Measurements from ENCODE around the gene RPGRIP1L. TPM values are rescaled to one million over a fixed set of nuclear protein-coding genes. Genes with fewer than 3 reads are reported as not detected.

The RPGRIP1L gene
- total and polyA plus RNA-seq, 2 of the 8 experiments (the other 6 are each of a cell fraction or from before 2014, with no cell fraction given): 4.0 to 13.7 TPM

GRCh38 chr16:53730693-53731092, 27.0 kb upstream of the RPGRIP1L start:
- no peak for TF ChIP-seq CBX5 (IDR thresholded peaks at IDR 0.05; ENCODE audit: low read depth, low read length)
- no peak for TF ChIP-seq MAX (IDR thresholded peaks at IDR 0.05)
- no peak for TF ChIP-seq YY1 (IDR thresholded peaks at IDR 0.05; ENCODE audit: low read depth, low read length)
- TF ChIP-seq MAFK (IDR thresholded peaks at IDR 0.05; ENCODE audit: low read depth, low read length): no peak
- no peak for TF ChIP-seq CHD1 (IDR thresholded peaks at IDR 0.05; ENCODE audit: low read depth, low read length)
- TF ChIP-seq ZNF274 (IDR thresholded peaks at IDR 0.05; ENCODE audit: borderline replicate concordance, extremely low read depth, low read length): no peak
- no peak for TF ChIP-seq SIN3A (conservative IDR thresholded peaks at IDR 0.05 in 1 of 2, IDR thresholded peaks at IDR 0.05 in 1 of 2; ENCODE audit: low read depth in 1 of 2, low read length in 2 of 2)
- TF ChIP-seq SAP30 (IDR thresholded peaks at IDR 0.05; ENCODE audit: insufficient read depth, insufficient replicate concordance, low read length): no peak
- Histone ChIP-seq H3K4me1 (replicated peaks in 1 of 4; ENCODE audit: control insufficient read depth in 3 of 4, insufficient read depth in 4 of 4, low read length in 3 of 4) (no peaks in the 10 kb centered on the region), H3K4ac (replicated peaks; ENCODE audit: insufficient read length, low read depth, low read length) (no peak overlapping the region), H2BK15ac (ENCODE audit: low read length) (no peak overlapping the region), H3K9me3 (ENCODE audit: insufficient read depth in 2 of 2, low read depth in 1 of 2, low read length in 1 of 2) (no peaks in the 10 kb centered on the region), H3K4me3 (ENCODE audit: extremely low read depth in 1 of 4, insufficient read depth in 2 of 4, low read depth in 3 of 4, low read length in 4 of 4) (no peak overlapping the region), H4K91ac (replicated peaks; ENCODE audit: insufficient read length, low read length) (no peak overlapping the region), H3K23ac (ENCODE audit: insufficient read length) (no peak overlapping the region), H2BK12ac (ENCODE audit: low read depth, low read length) (no peak overlapping the region), H3K4me2 (ENCODE audit: insufficient read depth in 1 of 2, low read depth in 2 of 2, low read length in 2 of 2) (no peak overlapping the region), H3K36me3 (ENCODE audit: control insufficient read depth in 2 of 4, insufficient read depth in 4 of 4, low read length in 3 of 4) (no peaks in the 10 kb centered on the region), H3K18ac (ENCODE audit: extremely low read depth, low read length) (no peak overlapping the region), H3K79me1 (ENCODE audit: low read depth, low read length) (0 out of 2 replicates have a peak, but pooled peaks cover 2% of the 10 kb centered on the region), H3K23me2 (ENCODE audit: low read depth, low read length) (no peaks in the 10 kb centered on the region; the same call in 1 of the 2 replicates), H4K20me1 (replicated peaks in 1 of 2; ENCODE audit: control insufficient read depth in 1 of 2, insufficient read depth in 2 of 2, low read length in 2 of 2) (no peaks in the 10 kb centered on the region), H4K8ac (ENCODE audit: extremely low read depth, insufficient read depth, low read length) (no peak overlapping the region), H2AFZ (ENCODE audit: low read length) (no peak overlapping the region), H3K9ac (replicated peaks in 1 of 4; ENCODE audit: extremely low read depth in 1 of 4, low read depth in 3 of 4, low read length in 3 of 4) (no peak overlapping the region), H2BK120ac (replicated peaks; ENCODE audit: low read depth, low read length) (no peak overlapping the region), H3K27ac (ENCODE audit: low read depth, low read length) (no peak overlapping the region), H2AK5ac (ENCODE audit: low read depth, low read length) (no peak overlapping the region), H4K5ac (ENCODE audit: insufficient read length, low read depth, low read length) (no peak overlapping the region), H3K56ac (replicated peaks; ENCODE audit: insufficient read length, low read depth, low read length) (no peak overlapping the region), H2BK20ac (ENCODE audit: low read length) (no peak overlapping the region), H3K79me2 (ENCODE audit: control insufficient read depth in 1 of 2, insufficient read depth in 2 of 2, low read length in 2 of 2) (peaks cover 0 to 19% of the 10 kb centered on the region in 2 experiments; a peak in 3 of 4 replicates), H2BK5ac (ENCODE audit: low read depth, low read length) (no peak overlapping the region), H3K27me3 (replicated peaks in 1 of 4; ENCODE audit: control insufficient read depth in 3 of 4, extremely low read depth in 1 of 4, insufficient read depth in 3 of 4, low read length in 3 of 4) (no peaks in the 10 kb centered on the region), H3K14ac (ENCODE audit: insufficient read length) (no peak overlapping the region)
- CTCF ChIA-PET (ENCODE audit: partially characterized antibody): interaction anchor here (4.4 kb wide), 1 partner anchor 12 kb away, joined by 40 read pairs; no protein-coding TSS in a partner anchor
- DNase-seq (ENCODE audit: low read depth in 1 of 2, low spot score in 2 of 2) (no peak), FAIRE-seq (no peak)
- POLR2A ChIA-PET (ENCODE audit: partially characterized antibody): no interaction called here
- WGBS, 2 experiments (ENCODE audit: extremely low coverage in 1 of 2, insufficient coverage in 1 of 2, insufficient read length in 1 of 2, insufficient replicate concordance in 2 of 2, low coverage in 1 of 2, low lambda C conversion rate in 2 of 2, missing lambda C conversion rate in 1 of 2): 86% methylated on average over 3 of the region's 3 CpGs; no CpG with 5 or more reads in 1 of the 2 experiments

All from H1 (cell line).